ENCODE data around the gene NOSIP.
A peak's percentile ranks its signal among the peaks of the same experiment; 100 is the strongest.

Gene NOSIP

GRCh38 chr19:49507803-49508494 lies 72.4 kb downstream of the NOSIP start:
- no peak for DNase-seq (ENCODE audit: low read depth in 3 of 3)

GRCh38 chr19:49506575-49507105 lies 73.7 kb downstream of the NOSIP start:
- peak in 1 of 3 donors; percentile 70 for DNase-seq (ENCODE audit: low read depth in 3 of 3)
